ENCODE measurements around the gene KIF20B.

KIF20B gene

DNA sequence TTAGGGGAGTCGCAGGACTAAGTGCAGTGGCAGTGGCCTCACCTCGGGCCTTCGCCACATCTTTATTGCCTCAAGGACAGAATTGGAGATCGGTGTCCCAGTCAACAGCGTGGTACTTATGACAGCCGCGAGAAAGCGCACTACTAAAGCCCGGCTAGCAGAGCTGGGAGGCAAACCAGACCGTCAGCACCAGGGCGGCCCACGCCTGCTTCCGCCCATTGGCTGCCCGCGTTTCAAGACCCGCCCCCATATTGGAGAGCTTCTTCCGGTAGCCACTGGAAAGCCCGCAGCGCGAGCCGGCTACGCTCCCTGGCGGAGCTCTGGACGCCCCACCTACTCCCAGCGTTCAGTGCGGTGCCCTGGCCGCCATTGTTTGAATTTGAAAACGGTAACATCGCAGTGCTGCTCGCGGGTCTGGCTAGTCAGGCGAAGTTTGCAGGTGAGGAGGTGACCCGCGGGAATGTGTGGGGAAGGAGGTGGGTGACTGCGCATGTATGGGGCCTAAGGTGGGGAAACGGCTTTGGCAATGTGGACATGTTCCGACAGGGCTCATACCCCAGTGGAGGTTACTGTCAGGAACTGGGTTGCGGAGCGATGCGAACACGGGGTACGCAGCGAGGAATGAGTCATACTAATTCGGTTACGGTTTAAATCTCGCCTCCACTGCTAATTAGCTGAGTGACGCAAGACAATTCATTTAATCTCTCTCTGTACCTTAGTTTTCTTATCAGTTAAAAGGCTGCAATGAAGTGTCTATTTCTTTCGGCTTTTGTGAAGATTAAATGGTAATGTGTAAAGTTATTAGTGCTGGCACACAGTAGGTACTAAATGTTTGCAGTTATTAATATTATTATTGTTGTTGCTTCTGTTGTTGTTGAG, at the start of gene KIF20B:
Gene KIF20B, plus strand, starts transcription at position 349 of the 879 bp plus-strand sequence. CDS start 3,705 bp downstream, outside the sequence.
- peak; percentile 95 for DNase-seq (ENCODE audit: low read depth)
- TF ChIP-seq, protein P1, sequence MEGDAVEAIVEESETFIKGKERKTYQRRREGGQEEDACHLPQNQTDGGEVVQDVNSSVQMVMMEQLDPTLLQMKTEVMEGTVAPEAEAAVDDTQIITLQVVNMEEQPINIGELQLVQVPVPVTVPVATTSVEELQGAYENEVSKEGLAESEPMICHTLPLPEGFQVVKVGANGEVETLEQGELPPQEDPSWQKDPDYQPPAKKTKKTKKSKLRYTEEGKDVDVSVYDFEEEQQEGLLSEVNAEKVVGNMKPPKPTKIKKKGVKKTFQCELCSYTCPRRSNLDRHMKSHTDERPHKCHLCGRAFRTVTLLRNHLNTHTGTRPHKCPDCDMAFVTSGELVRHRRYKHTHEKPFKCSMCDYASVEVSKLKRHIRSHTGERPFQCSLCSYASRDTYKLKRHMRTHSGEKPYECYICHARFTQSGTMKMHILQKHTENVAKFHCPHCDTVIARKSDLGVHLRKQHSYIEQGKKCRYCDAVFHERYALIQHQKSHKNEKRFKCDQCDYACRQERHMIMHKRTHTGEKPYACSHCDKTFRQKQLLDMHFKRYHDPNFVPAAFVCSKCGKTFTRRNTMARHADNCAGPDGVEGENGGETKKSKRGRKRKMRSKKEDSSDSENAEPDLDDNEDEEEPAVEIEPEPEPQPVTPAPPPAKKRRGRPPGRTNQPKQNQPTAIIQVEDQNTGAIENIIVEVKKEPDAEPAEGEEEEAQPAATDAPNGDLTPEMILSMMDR (IDR thresholded peaks at IDR 0.05; ENCODE audit: low read depth, low read length, missing control alignments): no peak
- peak within 1 kb of the TSS; percentile 97 for H3K4me3 ChIP-seq (ENCODE audit: low read depth, low read length)

- no peak overlapping the region for H3K4me3 ChIP-seq (ENCODE audit: low read depth, low read length)
- TF ChIP-seq, protein P1 (IDR thresholded peaks at IDR 0.05; ENCODE audit: low read depth, low read length, missing control alignments): no peak
- no peak for DNase-seq (ENCODE audit: low read depth)
Observed at GRCh38 chr10:89651916-89652573, 49.3 kb upstream of the KIF20B start.

- no peak overlapping the region; the same call in 1 of the 2 replicates for H3K4me3 ChIP-seq (ENCODE audit: low read depth, low read length)
- TF ChIP-seq, protein P1 (IDR thresholded peaks at IDR 0.05; ENCODE audit: low read depth, low read length, missing control alignments): no peak
Observed at GRCh38 chr10:89652806-89653370, 48.5 kb upstream of the KIF20B start.

DNA sequence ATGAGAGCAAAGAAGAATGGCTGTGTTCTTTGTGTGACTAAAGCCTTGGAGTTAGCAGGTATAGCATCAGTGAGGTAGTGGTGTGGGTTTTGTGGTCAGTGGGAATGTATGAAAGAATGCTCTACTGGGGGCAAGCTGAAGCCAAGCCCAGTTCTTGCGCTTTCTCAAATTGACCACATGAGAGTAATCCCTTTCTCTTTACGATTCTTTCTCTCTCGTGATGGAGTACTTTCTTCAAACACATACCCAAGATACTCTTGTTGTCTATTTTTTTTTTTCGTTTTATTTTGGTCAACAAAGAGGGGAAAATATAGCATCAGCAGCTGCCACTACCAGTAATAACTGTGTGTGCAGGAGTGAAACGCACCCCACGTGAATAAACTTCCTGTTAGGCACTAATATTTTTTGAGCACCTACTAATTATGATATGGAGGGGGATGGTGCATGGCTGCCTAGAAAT, 48.0 kb upstream of the KIF20B start:
- DNase-seq (ENCODE audit: low read depth): no peak
- TF ChIP-seq, protein P1 (IDR thresholded peaks at IDR 0.05; ENCODE audit: low read depth, low read length, missing control alignments): no peak
- H3K4me3 ChIP-seq (ENCODE audit: low read depth, low read length): peak overlapping the region; percentile 11

More at GRCh38 chr10:89652806-89653370, 48.5 kb upstream of the KIF20B start:
- no peak for DNase-seq (ENCODE audit: low read depth)

DNA sequence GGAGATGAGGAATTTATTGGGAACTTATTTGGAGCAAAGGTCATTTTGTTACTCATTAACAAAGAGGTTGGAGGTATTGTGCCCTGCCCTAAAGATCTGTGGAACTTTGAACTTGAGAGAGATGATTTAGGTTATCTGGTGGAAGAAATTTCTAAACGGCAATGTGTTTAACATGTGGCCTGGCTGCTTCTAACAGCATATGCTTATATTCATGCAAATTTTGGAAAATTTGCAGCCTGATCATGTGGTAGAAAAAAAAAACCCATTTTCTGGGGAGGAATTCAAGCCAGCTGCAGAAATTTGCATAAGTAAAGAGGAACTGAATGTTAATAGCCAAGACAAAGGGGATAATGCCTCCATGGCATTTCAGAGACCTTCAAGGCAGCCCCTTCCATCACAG, 45.7 kb upstream of the KIF20B start:
- H3K4me3 ChIP-seq (ENCODE audit: low read depth, low read length): no peak overlapping the region
- TF ChIP-seq, protein P1 (IDR thresholded peaks at IDR 0.05; ENCODE audit: low read depth, low read length, missing control alignments): no peak
- DNase-seq (ENCODE audit: low read depth): no peak

DNA sequence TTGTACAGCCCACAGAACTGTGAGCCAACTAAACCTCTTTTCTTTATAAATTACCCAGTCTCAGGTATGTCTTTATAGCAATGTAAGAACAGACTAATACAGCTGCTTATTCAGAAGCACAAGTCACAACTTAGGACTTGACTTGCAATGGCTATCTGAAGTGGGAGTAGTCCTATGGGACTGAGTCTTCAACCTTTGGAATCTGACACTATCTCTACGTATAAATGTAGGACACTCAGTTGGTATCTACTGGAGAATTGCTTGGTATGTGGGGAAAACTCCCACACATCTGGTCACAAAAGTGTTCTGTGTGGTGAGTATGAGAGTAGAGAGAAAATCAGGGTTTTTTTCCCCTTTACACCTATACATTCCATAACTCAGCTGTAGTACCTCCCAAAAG, 44.1 kb upstream of the KIF20B start:
- TF ChIP-seq, protein P1 (IDR thresholded peaks at IDR 0.05; ENCODE audit: low read depth, low read length, missing control alignments): no peak
- no peak for DNase-seq (ENCODE audit: low read depth)
- no peak overlapping the region for H3K4me3 ChIP-seq (ENCODE audit: low read depth, low read length)
